GM19099 (cell line): ENCODE data around the gene SH3D19.

ENCODE experiments used
- POLR2A ChIP-seq: IDR thresholded peaks from 3 replicates; pipeline ENCODE4 v1.6.1; 2011; ENCODE audit warnings: low read depth; ENCODE audit not compliant: insufficient read length; ENCODE audit errors: extremely low read depth

SH3D19 gene

GRCh38 chr4:151304755-151305154, 20.6 kb downstream of the SH3D19 start:
- no peak for TF ChIP-seq POLR2A

GRCh38 chr4:151304226-151304625, 21.2 kb downstream of the SH3D19 start:
- TF ChIP-seq POLR2A, result no peak

DNA sequence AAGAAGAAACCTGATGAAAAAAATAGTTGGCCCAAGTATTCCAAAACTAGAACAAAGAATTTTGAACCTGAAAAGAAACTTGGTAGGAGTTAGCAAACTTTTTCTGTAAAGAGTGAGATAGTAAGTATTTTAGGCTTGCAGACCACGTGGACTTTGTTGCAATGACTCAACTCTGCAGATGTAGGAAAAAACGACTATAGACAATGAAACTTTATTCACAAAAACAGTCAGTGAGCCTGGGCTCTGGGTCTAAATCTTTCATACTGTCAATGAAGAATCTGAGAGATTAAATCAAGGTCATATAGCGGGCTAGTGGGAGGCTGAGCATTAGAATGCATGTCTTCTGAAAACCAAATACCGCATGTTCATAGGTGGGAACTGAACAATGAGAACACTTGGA, 23.0 kb downstream of the SH3D19 start:
- TF ChIP-seq POLR2A, result no peak

GRCh38 chr4:151297170-151297569, 28.2 kb downstream of the SH3D19 start:
- no peak for TF ChIP-seq POLR2A

- no peak for TF ChIP-seq POLR2A
These were observed 29.2 kb downstream of the SH3D19 start for GRCh38 chr4:151296227-151296626.

GRCh38 chr4:151294833-151295496, 30.4 kb downstream of the SH3D19 start:
- no peak for TF ChIP-seq POLR2A

DNA sequence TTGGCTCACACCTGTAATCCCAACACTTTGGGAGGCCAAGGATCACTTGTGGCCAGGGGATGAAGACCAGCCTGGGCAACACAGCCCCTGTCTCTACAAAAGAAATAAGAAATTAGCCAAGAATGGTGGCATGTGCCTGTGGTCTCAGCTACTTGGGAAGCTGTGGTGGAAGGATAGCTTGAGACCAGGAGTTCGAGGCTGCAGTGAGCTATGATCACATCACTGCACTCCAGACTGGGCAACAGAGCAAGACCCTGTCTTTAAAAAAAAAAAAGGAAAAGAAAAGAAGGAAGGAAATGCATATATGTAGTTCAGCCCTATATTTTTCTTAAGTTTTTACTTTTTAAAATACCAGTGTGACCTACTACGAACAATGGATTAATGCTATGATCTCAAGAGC, 33.4 kb downstream of the SH3D19 start:
- no peak for TF ChIP-seq POLR2A

- TF ChIP-seq POLR2A, result no peak
These were observed 33.9 kb downstream of the SH3D19 start for GRCh38 chr4:151291485-151291884.

DNA sequence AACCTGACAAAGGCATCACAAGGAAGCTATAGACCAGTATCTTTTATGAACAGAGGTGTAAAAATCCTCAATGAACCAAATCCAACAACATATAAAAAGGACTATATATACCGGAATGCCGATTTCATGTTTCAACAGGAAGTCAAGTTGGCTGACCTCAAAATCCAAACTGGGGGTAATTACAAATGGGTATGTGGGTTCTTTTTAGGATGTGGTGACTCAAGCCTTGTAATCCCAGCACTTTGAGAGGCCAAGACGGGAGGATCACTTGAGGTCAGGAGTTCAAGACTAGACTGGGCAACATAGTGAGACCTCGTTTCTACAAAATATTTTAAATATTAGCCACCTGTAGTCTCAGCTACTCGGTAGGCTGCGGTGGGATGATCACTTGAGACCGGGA, 38.0 kb downstream of the SH3D19 start:
- TF ChIP-seq POLR2A, result no peak

- TF ChIP-seq POLR2A, result no peak
These were observed 40.7 kb downstream of the SH3D19 start for GRCh38 chr4:151284534-151285245.

DNA sequence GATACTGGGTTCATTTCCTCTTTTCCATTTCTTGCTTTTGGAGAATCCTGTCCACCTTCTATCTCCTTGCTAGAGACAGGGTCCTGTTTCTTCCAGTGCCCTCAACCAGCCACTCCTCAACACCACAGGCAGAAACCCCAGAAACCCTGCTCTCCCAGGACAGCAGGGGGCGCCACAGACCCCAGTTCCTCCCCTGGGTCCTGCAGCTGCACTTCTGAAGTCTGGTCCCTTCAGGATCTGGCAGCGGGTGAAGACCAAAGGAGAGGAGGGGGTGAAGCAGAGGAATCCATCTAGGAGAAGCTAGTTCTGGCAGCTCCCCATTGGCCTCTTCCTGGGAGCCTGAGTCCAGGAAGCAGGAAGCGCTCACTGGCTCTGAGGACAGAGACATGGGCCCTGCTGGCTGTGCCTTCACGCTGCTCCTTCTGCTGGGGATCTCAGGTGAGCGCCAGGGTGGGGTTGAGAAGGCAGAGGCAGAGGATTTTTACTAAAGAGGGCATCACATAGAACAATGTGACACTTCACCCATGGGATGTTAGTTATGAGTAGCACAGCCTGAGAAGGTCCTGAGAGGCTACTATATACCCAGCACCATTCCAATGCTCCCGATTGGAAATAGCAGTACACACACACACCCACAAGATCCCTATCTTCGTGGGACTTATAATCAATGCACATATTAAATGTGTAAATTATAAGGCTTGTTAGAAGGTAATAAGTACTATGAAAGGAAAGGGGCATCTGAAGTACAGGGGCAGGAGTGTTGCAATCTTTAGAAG, 48.4 kb downstream of the SH3D19 start, which contains the start of gene PRSS48:
Gene PRSS48 (plus strand): TSS at position 375 of the 776 bp plus-strand sequence. CDS start 12 bp downstream, at position 387.
- TF ChIP-seq POLR2A, result no peak

GRCh38 chr4:151267822-151268535, 57.4 kb downstream of the SH3D19 start:
- no peak for TF ChIP-seq POLR2A

DNA sequence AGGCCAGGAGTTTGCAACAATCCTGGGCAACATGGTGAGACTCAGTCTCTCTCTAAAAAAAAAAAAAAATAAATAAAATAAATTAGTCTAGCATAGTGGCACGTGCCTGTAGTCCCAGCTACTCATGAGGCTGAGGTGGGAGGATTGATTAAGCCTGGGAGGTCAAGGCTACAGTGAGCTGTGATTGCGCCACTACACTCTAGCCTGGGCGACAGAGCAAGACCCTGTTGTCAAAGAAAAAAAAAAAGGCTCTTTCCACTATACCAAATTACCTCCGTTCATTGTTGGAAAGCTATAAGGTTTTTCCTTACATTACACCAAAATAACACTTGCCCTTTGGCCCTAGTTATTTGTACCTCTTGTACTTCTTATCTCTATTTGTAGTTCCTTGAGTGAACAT, 58.3 kb downstream of the SH3D19 start:
- no peak for TF ChIP-seq POLR2A

- TF ChIP-seq POLR2A, result no peak
These were observed 58.9 kb downstream of the SH3D19 start for GRCh38 chr4:151266497-151266896.

DNA sequence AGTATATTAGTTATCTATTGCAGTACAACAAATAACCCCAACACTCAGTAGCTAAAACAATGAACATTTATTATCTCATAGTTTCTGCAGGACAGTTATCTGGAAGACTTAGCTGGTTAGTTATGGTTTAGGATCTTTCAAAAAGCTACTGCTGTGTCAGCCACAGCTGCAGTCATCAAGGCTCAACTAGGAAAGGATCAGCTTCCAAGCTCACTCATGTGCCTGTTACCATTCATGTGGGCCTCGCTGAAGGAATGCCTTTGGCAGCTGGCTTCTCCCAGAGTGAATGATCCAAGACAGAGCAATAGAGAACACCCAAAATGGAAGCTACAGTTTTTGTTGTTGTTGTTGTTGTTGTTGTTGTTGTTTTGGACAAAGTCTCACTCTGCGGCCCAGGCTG, 62.0 kb downstream of the SH3D19 start:
- no peak for TF ChIP-seq POLR2A
